HG02588 (cell line): ENCODE results near the gene CEP95.
"Not testable (repeated sequence)": the region's sequence is repeated elsewhere in the genome, so short reads cannot be mapped to it uniquely, and the experiment has no call there.

Experiments used
- ATAC-seq: cut with Tn5 transposase; IDR thresholded peaks from one replicate; pipeline ENCODE4 v1.9.1; 2021; ENCODE audit warnings: mild to moderate bottlenecking, moderate library complexity; ENCODE audit not compliant: unreplicated experiment

Gene CEP95

GRCh38 chr17:64494121-64494520 lies 12.7 kb upstream of the CEP95 start:
- no peak for ATAC-seq

- not testable (repeated sequence) for ATAC-seq
Measured at GRCh38 chr17:64495300-64495699, 11.5 kb upstream of the CEP95 start.

- ATAC-seq = no peak
Measured at GRCh38 chr17:64496348-64496785, 10.4 kb upstream of the CEP95 start.

- peak; percentile 84 for ATAC-seq
Measured at GRCh38 chr17:64496786-64497564, 9.8 kb upstream of the CEP95 start, which contains the start of gene POLG2. TSS of gene POLG2 (minus strand) at chr17:64497054. CDS start at chr17:64496968, 86 bp downstream.

GRCh38 chr17:64497565-64498035 lies 9.2 kb upstream of the CEP95 start:
- peak; percentile 2 for ATAC-seq

- no peak for ATAC-seq
Measured at GRCh38 chr17:64498308-64499203, 8.2 kb upstream of the CEP95 start.

GRCh38 chr17:64499805-64500486 lies 6.8 kb upstream of the CEP95 start:
- no peak for ATAC-seq

- no peak for ATAC-seq
Measured at GRCh38 chr17:64500487-64500859, 6.3 kb upstream of the CEP95 start.

GRCh38 chr17:64500862-64501765 lies 5.7 kb upstream of the CEP95 start:
- no peak for ATAC-seq

GRCh38 chr17:64502021-64502420 lies 4.8 kb upstream of the CEP95 start:
- no peak for ATAC-seq

- no peak for ATAC-seq
Measured at GRCh38 chr17:64502809-64503208, 4.0 kb upstream of the CEP95 start.

GRCh38 chr17:64503341-64503740 lies 3.4 kb upstream of the CEP95 start:
- ATAC-seq = no peak

- no peak for ATAC-seq
Measured at GRCh38 chr17:64503821-64504768, 2.7 kb upstream of the CEP95 start.

- no peak for ATAC-seq
Measured at GRCh38 chr17:64504769-64505339, 1.9 kb upstream of the CEP95 start.

- peak; percentile 19 for ATAC-seq
Measured at GRCh38 chr17:64505340-64506200, 1.2 kb upstream of the CEP95 start.

GRCh38 chr17:64506201-64506575 lies 589 bp upstream of the CEP95 start, which contains the start of gene DDX5:
TSS of gene DDX5 (minus strand) at chr17:64506289. CDS start at chr17:64506119, 170 bp downstream.
- ATAC-seq = peak; percentile 51

- ATAC-seq = peak; percentile 10
Measured at GRCh38 chr17:64507413-64507782, 621 bp downstream of the CEP95 start.

- no peak for ATAC-seq
Measured at GRCh38 chr17:64508683-64509082, 1.9 kb downstream of the CEP95 start.
